ENCODE results near the gene MZT2B.
"Not testable (repeated sequence)": the region's sequence is repeated elsewhere in the genome, so short reads cannot be mapped to it uniquely, and the experiment has no call there.

DNA sequence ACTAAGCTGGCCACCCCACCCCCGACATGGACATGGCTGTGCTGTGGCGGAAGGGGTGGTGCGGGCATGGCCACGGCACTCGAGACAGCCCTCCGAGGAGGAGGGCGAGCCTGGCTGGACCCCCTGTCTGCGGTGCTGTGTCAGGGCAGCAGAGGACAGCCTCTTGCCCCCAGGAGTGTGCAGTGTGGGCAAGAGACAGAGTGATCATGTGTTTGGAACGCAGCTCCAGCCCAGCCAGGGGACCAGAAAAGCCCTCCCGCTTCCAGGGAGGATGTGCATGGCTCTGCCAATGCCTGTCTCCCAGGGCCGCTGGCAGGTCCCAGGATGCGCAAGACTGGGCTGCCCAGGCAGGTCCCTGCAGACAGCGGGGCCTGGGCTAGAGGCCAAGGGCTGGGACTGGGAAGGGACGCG lies 43.2 kb upstream of the MZT2B start:
- not testable (repeated sequence) for TF ChIP-seq CTCF, POLR2A (IDR thresholded peaks at IDR 0.05)
